Measurements from ENCODE around the gene MYOG. TPM values are rescaled to one million over a fixed set of nuclear protein-coding genes. Genes with fewer than 3 reads are reported as not detected.

MYOG gene
- total and polyA plus RNA-seq, 10 of the 15 experiments (the other 5 are each of a cell fraction or from before 2014, with no cell fraction given) = not detected

DNA sequence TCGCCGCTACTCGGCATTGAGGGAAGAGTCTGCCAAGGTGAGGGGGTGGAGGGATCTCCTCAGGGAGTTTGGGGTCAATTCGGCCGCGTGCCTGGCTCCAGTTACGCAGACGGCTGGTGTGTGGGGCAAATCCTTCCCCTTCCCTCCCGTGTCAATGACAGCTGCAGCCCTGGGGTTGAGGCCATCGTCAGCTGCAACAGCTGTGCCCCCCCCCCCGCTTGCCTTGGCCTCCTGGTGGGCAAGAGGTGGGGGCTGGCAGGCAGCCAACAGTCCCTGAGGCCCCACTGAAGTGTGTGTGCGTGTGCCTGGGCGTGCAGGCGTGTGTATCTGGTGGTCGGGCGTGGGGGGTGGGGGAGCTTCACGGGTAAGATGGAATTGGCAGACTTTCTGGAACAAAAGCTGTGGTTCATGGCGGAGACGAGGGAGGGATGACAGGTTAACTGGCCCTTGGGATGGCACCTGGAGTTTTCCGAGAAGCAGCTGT lies 33.9 kb downstream of the MYOG start (continued):
- TF ChIP-seq, protein P1, sequence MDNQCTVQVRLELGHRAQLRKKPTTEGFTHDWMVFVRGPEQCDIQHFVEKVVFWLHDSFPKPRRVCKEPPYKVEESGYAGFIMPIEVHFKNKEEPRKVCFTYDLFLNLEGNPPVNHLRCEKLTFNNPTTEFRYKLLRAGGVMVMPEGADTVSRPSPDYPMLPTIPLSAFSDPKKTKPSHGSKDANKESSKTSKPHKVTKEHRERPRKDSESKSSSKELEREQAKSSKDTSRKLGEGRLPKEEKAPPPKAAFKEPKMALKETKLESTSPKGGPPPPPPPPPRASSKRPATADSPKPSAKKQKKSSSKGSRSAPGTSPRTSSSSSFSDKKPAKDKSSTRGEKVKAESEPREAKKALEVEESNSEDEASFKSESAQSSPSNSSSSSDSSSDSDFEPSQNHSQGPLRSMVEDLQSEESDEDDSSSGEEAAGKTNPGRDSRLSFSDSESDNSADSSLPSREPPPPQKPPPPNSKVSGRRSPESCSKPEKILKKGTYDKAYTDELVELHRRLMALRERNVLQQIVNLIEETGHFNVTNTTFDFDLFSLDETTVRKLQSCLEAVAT (IDR thresholded peaks at IDR 0.05) = no peak
- no peak for TF ChIP-seq ZNF274 (IDR thresholded peaks at IDR 0.05; ENCODE audit: insufficient read depth, insufficient read length)
- no peak for TF ChIP-seq RFX5 (IDR thresholded peaks at IDR 0.05; ENCODE audit: low read depth, low read length)
- no peak for TF ChIP-seq SMAD1 (IDR thresholded peaks at IDR 0.05; ENCODE audit: low read depth, partially characterized antibody)
- no peak for TF ChIP-seq EP300 (IDR thresholded peaks at IDR 0.05; ENCODE audit: borderline replicate concordance in 1 of 2, control insufficient read depth in 1 of 2, low read depth in 2 of 2, low read length in 2 of 2)
- no peak for TF ChIP-seq TBL1XR1 (IDR thresholded peaks at IDR 0.05; ENCODE audit: low read depth, low read length)

DNA sequence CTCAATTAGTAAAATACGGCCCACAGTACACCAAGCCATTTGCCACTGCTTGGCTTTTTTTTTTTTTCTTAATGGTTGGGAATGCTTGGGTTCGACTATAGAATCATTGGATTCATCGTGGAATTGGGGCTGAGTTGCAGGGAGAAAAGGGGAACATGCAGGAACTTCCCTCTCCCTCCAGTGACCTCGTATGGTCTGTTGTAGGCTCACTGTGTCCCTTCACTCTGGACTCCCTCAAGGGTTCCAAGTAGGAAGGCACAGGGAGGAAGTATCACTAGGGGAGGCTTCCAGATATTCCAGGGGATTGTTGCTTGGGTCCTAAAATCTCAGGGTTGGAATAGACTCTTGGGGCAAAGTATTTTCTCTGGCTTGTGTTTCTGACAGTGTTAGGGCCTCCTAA lies 35.0 kb downstream of the MYOG start:
- Histone ChIP-seq H3K27me3 (replicated peaks in 1 of 2; ENCODE audit: control insufficient read depth in 2 of 2, insufficient read depth in 2 of 2, low read length in 1 of 2) (peaks cover 0 to 2% of the 10 kb centered on the region in 2 experiments; a peak in 1 of 4 replicates), H3K4me3 (no peak overlapping the region), H3K4me1 (ENCODE audit: control insufficient read depth, insufficient read depth, low read length) (no peaks in the 10 kb centered on the region), H3K9ac (ENCODE audit: control insufficient read depth, insufficient read depth, low read length) (no peak overlapping the region), H3K79me2 (ENCODE audit: control insufficient read depth, insufficient read depth, low read length) (no peaks in the 10 kb centered on the region), H3K27ac (ENCODE audit: control insufficient read depth, insufficient read depth) (no peak overlapping the region), H2AFZ (ENCODE audit: control insufficient read depth, low read depth, low read length) (no peak overlapping the region), H3K36me3 (ENCODE audit: control insufficient read depth in 2 of 2, insufficient read depth in 2 of 2, low read length in 1 of 2) (no peaks in the 10 kb centered on the region), H3K9me3 (replicated peaks; ENCODE audit: control insufficient read depth, insufficient read depth, low read length) (no peaks in the 10 kb centered on the region), H3K4me2 (ENCODE audit: control insufficient read depth, insufficient read depth) (no peak overlapping the region), H4K20me1 (ENCODE audit: control insufficient read depth, insufficient read depth) (no peaks in the 10 kb centered on the region)
- ATAC-seq = no peak
- ChIA-PET SMC1A (ENCODE audit: uncharacterized antibody, unreplicated experiment) (interaction anchor here (1.2 kb wide), 1 partner anchor 11 kb away, joined by 3 read pairs; no protein-coding TSS in a partner anchor), RAD21 (ENCODE audit: unreplicated experiment) (no interaction called here), POLR2A (interaction anchor here (0.5 kb wide), 1 partner anchor 242 kb away, joined by 4 read pairs; no protein-coding TSS in a partner anchor), CTCF (interaction anchor here (0.9 to 8.7 kb wide), 2 partner anchors 11 to 21 kb away, joined by 4 to 66 read pairs; no protein-coding TSS in a partner anchor)
- TF ChIP-seq, protein P2, sequence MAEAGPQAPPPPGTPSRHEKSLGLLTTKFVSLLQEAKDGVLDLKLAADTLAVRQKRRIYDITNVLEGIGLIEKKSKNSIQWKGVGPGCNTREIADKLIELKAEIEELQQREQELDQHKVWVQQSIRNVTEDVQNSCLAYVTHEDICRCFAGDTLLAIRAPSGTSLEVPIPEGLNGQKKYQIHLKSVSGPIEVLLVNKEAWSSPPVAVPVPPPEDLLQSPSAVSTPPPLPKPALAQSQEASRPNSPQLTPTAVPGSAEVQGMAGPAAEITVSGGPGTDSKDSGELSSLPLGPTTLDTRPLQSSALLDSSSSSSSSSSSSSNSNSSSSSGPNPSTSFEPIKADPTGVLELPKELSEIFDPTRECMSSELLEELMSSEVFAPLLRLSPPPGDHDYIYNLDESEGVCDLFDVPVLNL (IDR thresholded peaks at IDR 0.05; ENCODE audit: low read depth, low read length) = no peak
- TF ChIP-seq TAF1 (IDR thresholded peaks at IDR 0.05; ENCODE audit: borderline replicate concordance, low read depth, low read length) (no peak), POLR2A (IDR thresholded peaks at IDR 0.05; ENCODE audit: low read depth, low read length) (no peak)
- no peak for DNase-seq (ENCODE audit: low read depth, low spot score)
- in situ Hi-C loops (cut with MboI) = no loop called here
- no TSS peak for BruUV-seq (replicated peaks)
- WGBS (ENCODE audit: insufficient coverage, insufficient replicate concordance, low lambda C conversion rate, missing lambda C conversion rate) = 5% methylated on average over 3 of the region's 4 CpGs
- intact Hi-C loops (cut with micrococcal nuclease; ENCODE audit: unreplicated experiment) = no loop called here
- FAIRE-seq = no peak
